A549 (cell line): ENCODE data around the gene BEST4.

Experiments used
- EP300 ChIP-seq, 2 experiments: fragments of >200 bp; sonication (Bioruptor Twin); formaldehyde crosslinking; IDR thresholded peaks; 2 replicates in 1 of 2; 3 replicates in 1 of 2; pipeline ENCODE4 v1.6.1; 2016 to 2017
- MYC ChIP-seq: IDR thresholded peaks from 2 replicates; pipeline ENCODE4 v1.6.1; 2012; ENCODE audit warnings: mild to moderate bottlenecking, inconsistent platforms, low read length, improper control_type of control experiment, borderline replicate concordance
- SMC3 ChIP-seq: fragments of >200 bp; sonication (Bioruptor Twin); formaldehyde crosslinking; IDR thresholded peaks from 3 replicates; pipeline ENCODE4 v1.6.1; 2018; ENCODE audit warnings: inconsistent platforms
- TP53 ChIP-seq: fragments of 250-450 bp; sonication (Bioruptor Pico); IDR thresholded peaks from 2 replicates; pipeline ENCODE4 v1.5.0; 2021; ENCODE audit warnings: mild to moderate bottlenecking, moderate library complexity
- TF ChIP-seq, protein P1 (sequence below): fragments of >200 bp; sonication (Bioruptor Twin); formaldehyde crosslinking; IDR thresholded peaks from 3 replicates; pipeline ENCODE4 v1.5.1; 2016
- TF ChIP-seq, protein P2 (sequence below): fragments of 200-600 bp; sonication (generic); IDR thresholded peaks from 2 replicates; pipeline ENCODE4 v1.6.1; 2016; ENCODE audit warnings: antibody characterized with exemption, mild to moderate bottlenecking, moderate library complexity
- TF ChIP-seq, protein P3 (sequence below): fragments of >200 bp; sonication (Bioruptor Twin); formaldehyde crosslinking; IDR thresholded peaks from 2 replicates; pipeline ENCODE4 v1.6.1; 2016

DNA sequence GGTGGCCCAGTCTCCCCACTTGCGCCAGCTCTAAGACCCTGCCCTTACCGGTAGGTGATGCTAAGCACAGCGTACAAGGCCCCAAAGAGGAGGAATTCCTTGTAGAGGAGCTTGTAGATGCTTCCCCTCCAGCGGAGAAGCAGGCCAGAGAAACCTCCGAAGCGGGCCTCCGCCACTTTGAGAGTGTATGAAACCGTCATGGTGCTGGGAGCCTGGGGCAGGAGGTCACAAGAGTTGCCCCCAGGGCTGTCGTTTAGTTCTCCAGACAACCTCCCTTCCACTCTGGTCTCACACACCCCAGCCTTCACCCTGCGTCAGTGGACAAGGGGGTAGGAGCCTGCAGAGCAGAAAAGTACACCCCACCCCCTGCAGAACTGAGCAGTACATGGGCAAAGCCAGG lies 464 bp downstream of the BEST4 start:
- TF ChIP-seq SMC3, result no peak
- TF ChIP-seq, protein P1, sequence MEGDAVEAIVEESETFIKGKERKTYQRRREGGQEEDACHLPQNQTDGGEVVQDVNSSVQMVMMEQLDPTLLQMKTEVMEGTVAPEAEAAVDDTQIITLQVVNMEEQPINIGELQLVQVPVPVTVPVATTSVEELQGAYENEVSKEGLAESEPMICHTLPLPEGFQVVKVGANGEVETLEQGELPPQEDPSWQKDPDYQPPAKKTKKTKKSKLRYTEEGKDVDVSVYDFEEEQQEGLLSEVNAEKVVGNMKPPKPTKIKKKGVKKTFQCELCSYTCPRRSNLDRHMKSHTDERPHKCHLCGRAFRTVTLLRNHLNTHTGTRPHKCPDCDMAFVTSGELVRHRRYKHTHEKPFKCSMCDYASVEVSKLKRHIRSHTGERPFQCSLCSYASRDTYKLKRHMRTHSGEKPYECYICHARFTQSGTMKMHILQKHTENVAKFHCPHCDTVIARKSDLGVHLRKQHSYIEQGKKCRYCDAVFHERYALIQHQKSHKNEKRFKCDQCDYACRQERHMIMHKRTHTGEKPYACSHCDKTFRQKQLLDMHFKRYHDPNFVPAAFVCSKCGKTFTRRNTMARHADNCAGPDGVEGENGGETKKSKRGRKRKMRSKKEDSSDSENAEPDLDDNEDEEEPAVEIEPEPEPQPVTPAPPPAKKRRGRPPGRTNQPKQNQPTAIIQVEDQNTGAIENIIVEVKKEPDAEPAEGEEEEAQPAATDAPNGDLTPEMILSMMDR, result no peak
- no peak for TF ChIP-seq TP53 (CRISPR knock-in tag)
- no peak for TF ChIP-seq EP300 (IDR thresholded peaks at IDR 0.05)
- TF ChIP-seq, protein P2, sequence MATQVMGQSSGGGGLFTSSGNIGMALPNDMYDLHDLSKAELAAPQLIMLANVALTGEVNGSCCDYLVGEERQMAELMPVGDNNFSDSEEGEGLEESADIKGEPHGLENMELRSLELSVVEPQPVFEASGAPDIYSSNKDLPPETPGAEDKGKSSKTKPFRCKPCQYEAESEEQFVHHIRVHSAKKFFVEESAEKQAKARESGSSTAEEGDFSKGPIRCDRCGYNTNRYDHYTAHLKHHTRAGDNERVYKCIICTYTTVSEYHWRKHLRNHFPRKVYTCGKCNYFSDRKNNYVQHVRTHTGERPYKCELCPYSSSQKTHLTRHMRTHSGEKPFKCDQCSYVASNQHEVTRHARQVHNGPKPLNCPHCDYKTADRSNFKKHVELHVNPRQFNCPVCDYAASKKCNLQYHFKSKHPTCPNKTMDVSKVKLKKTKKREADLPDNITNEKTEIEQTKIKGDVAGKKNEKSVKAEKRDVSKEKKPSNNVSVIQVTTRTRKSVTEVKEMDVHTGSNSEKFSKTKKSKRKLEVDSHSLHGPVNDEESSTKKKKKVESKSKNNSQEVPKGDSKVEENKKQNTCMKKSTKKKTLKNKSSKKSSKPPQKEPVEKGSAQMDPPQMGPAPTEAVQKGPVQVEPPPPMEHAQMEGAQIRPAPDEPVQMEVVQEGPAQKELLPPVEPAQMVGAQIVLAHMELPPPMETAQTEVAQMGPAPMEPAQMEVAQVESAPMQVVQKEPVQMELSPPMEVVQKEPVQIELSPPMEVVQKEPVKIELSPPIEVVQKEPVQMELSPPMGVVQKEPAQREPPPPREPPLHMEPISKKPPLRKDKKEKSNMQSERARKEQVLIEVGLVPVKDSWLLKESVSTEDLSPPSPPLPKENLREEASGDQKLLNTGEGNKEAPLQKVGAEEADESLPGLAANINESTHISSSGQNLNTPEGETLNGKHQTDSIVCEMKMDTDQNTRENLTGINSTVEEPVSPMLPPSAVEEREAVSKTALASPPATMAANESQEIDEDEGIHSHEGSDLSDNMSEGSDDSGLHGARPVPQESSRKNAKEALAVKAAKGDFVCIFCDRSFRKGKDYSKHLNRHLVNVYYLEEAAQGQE, result no peak
- TF ChIP-seq, protein P3, sequence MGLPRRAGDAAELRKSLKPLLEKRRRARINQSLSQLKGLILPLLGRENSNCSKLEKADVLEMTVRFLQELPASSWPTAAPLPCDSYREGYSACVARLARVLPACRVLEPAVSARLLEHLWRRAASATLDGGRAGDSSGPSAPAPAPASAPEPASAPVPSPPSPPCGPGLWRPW, result no peak
- TF ChIP-seq MYC, result no peak
